Measurements from ENCODE around the gene OSBPL10. TPM values are rescaled to one million over a fixed set of nuclear protein-coding genes. Genes with fewer than 3 reads are reported as not detected.

OSBPL10 gene
- total and polyA plus RNA-seq, 2 of the 8 experiments (the other 6 are each of a cell fraction or from before 2014, with no cell fraction given), result 26.2 to 86.7 TPM

- Histone ChIP-seq H2AFZ (ENCODE audit: low read length) (no peak overlapping the region), H3K4ac (replicated peaks; ENCODE audit: insufficient read length, low read depth, low read length) (no peak overlapping the region), H3K4me3 (ENCODE audit: extremely low read depth in 1 of 4, insufficient read depth in 2 of 4, low read depth in 3 of 4, low read length in 4 of 4) (no peak overlapping the region), H2BK12ac (ENCODE audit: low read depth, low read length) (no peak overlapping the region), H4K91ac (replicated peaks; ENCODE audit: insufficient read length, low read length) (no peak overlapping the region), H3K79me2 (ENCODE audit: control insufficient read depth in 1 of 2, insufficient read depth in 2 of 2, low read length in 2 of 2) (no peaks in the 10 kb centered on the region), H3K56ac (replicated peaks; ENCODE audit: insufficient read length, low read depth, low read length) (no peak overlapping the region), H2BK20ac (ENCODE audit: low read length) (no peak overlapping the region), H3K23me2 (ENCODE audit: low read depth, low read length) (no peaks in the 10 kb centered on the region), H4K5ac (ENCODE audit: insufficient read length, low read depth, low read length) (no peak overlapping the region), H3K9me3 (ENCODE audit: insufficient read depth in 2 of 2, low read depth in 1 of 2, low read length in 1 of 2) (peaks cover 22% of the 10 kb centered on the region in 2 experiments), H2BK15ac (ENCODE audit: low read length) (no peak overlapping the region), H3K14ac (ENCODE audit: insufficient read length) (no peak overlapping the region), H3K27ac (ENCODE audit: low read depth, low read length) (no peak overlapping the region), H3K4me2 (ENCODE audit: insufficient read depth in 1 of 2, low read depth in 2 of 2, low read length in 2 of 2) (no peak overlapping the region), H3K9ac (replicated peaks in 1 of 4; ENCODE audit: extremely low read depth in 1 of 4, low read depth in 3 of 4, low read length in 3 of 4) (no peak overlapping the region; a peak in 1 of 7 replicates), H3K79me1 (ENCODE audit: low read depth, low read length) (no peaks in the 10 kb centered on the region), H2BK5ac (ENCODE audit: low read depth, low read length) (no peak overlapping the region), H2BK120ac (replicated peaks; ENCODE audit: low read depth, low read length) (no peak overlapping the region), H3K18ac (ENCODE audit: extremely low read depth, low read length) (no peak overlapping the region), H4K8ac (ENCODE audit: extremely low read depth, insufficient read depth, low read length) (no peak overlapping the region), H3K36me3 (ENCODE audit: control insufficient read depth in 2 of 4, insufficient read depth in 4 of 4, low read length in 3 of 4) (peaks cover 0 to 19% (median 4%) of the 10 kb centered on the region in 4 experiments; a peak in 5 of 8 replicates), H4K20me1 (replicated peaks in 1 of 2; ENCODE audit: control insufficient read depth in 1 of 2, insufficient read depth in 2 of 2, low read length in 2 of 2) (no peaks in the 10 kb centered on the region), H3K4me1 (replicated peaks in 1 of 4; ENCODE audit: control insufficient read depth in 3 of 4, insufficient read depth in 4 of 4, low read length in 3 of 4) (no peaks in the 10 kb centered on the region), H2AK5ac (ENCODE audit: low read depth, low read length) (no peak overlapping the region), H3K23ac (ENCODE audit: insufficient read length) (no peak overlapping the region), H3K27me3 (replicated peaks in 1 of 4; ENCODE audit: control insufficient read depth in 3 of 4, extremely low read depth in 1 of 4, insufficient read depth in 3 of 4, low read length in 3 of 4) (no peaks in the 10 kb centered on the region)
- 93% methylated on average over 4 of the region's 4 CpGs; no CpG with 5 or more reads in 1 of the 2 experiments for WGBS, 2 experiments (ENCODE audit: extremely low coverage in 1 of 2, insufficient coverage in 1 of 2, insufficient read length in 1 of 2, insufficient replicate concordance in 2 of 2, low coverage in 1 of 2, low lambda C conversion rate in 2 of 2, missing lambda C conversion rate in 1 of 2)
- DNase-seq (ENCODE audit: low read depth in 1 of 2, low spot score in 2 of 2) (no peak), FAIRE-seq (no peak)
- ChIA-PET POLR2A (ENCODE audit: partially characterized antibody) (interaction anchor here (1.0 kb wide), 1 partner anchor 10 kb away, joined by 3 read pairs; no protein-coding TSS in a partner anchor), CTCF (ENCODE audit: partially characterized antibody) (interaction anchor here (0.8 kb wide), 1 partner anchor 9 kb away, joined by 4 read pairs; no protein-coding TSS in a partner anchor)
- no peak for TF ChIP-seq KDM4A (IDR thresholded peaks at IDR 0.05; ENCODE audit: low read depth, low read length, severe bottlenecking)
- TF ChIP-seq TBP (IDR thresholded peaks at IDR 0.05; ENCODE audit: low read depth, low read length), result no peak
- TF ChIP-seq TCF12 (IDR thresholded peaks at IDR 0.05; ENCODE audit: low read depth, low read length), result no peak
- TF ChIP-seq ATF3 (IDR thresholded peaks at IDR 0.05; ENCODE audit: insufficient read depth, low read depth, low read length), result no peak
- TF ChIP-seq POLR2AphosphoS5 (IDR thresholded peaks at IDR 0.05; ENCODE audit: low read depth, low read length), result peak; percentile 71
- TF ChIP-seq HDAC6 (IDR thresholded peaks at IDR 0.05; ENCODE audit: low read depth, low read length), result no peak
- TF ChIP-seq MAX (IDR thresholded peaks at IDR 0.05), result peak; percentile 15; the same call in 1 of the 2 replicates
- TF ChIP-seq CBX5 (IDR thresholded peaks at IDR 0.05; ENCODE audit: low read depth, low read length), result no peak
- TF ChIP-seq HDAC2 (IDR thresholded peaks at IDR 0.05; ENCODE audit: borderline replicate concordance in 1 of 2, low read depth in 2 of 2, low read length in 2 of 2), result no peak
- TF ChIP-seq KDM5A (IDR thresholded peaks at IDR 0.05; ENCODE audit: low read length), result no peak
- peak in 1 of 2 experiments; percentile 38; a peak in 1 of 3 replicates for TF ChIP-seq POLR2A (IDR thresholded peaks at IDR 0.05; ENCODE audit: control extremely low read depth in 1 of 2, low read depth in 2 of 2, low read length in 2 of 2)
- TF ChIP-seq SIX5 (IDR thresholded peaks at IDR 0.05; ENCODE audit: low read depth, low read length), result no peak
Observed at GRCh38 chr3:31648286-31648968, 332.6 kb downstream of the OSBPL10 start.
